ENCODE measurements around the gene AGRP.
"Not testable (repeated sequence)": the region's sequence is repeated elsewhere in the genome, so short reads cannot be mapped to it uniquely, and the experiment has no call there.

Gene AGRP

GRCh38 chr16:67504031-67505021 lies 21.0 kb upstream of the AGRP start:
- no peaks in the 10 kb centered on the region for H3K9me3 ChIP-seq (ENCODE audit: control insufficient read depth in 1 of 2, low read length in 2 of 2)
- no peak overlapping the region for H3K9ac ChIP-seq (ENCODE audit: low read depth in 1 of 2, low read length in 2 of 2)
- H3K4me3 ChIP-seq (ENCODE audit: low read depth in 1 of 2, low read length in 2 of 2): no peak overlapping the region
- H3K4me1 ChIP-seq (ENCODE audit: control insufficient read depth in 1 of 2, insufficient read depth in 2 of 2, low read length in 2 of 2): peaks cover 0 to 5% of the 10 kb centered on the region in 2 donors
- H3K27me3 ChIP-seq (ENCODE audit: control insufficient read depth in 1 of 2, insufficient read depth in 2 of 2, low read length in 2 of 2): no peaks in the 10 kb centered on the region
- H3K27ac ChIP-seq (ENCODE audit: low read depth, low read length): no peak overlapping the region
- no peaks in the 10 kb centered on the region for H3K36me3 ChIP-seq (ENCODE audit: control insufficient read depth in 1 of 2, insufficient read depth in 2 of 2, low read length in 2 of 2)

DNA sequence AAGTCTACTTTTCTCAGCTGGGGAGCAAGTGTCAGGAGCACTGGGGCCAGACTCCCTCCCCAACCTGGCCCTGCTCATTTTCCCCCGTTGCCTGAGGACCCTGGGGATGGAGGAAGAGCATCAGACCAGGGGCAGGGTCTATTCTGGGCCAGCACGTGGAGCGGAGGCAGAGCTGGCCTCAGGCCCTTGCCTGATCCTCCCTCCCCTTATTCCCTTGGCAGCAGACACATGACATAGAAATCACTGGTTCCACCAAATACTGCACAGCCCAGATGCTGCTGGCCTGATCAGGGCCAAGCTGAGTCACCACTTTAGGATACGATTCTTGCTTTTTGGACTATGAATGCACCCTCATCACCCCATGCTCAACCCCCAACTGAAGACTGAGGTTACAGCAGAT lies 15.8 kb upstream of the AGRP start:
- H3K4me1 ChIP-seq (ENCODE audit: control insufficient read depth in 1 of 2, insufficient read depth in 2 of 2, low read length in 2 of 2): no peaks in the 10 kb centered on the region
- H3K36me3 ChIP-seq (ENCODE audit: control insufficient read depth in 1 of 2, insufficient read depth in 2 of 2, low read length in 2 of 2): no peaks in the 10 kb centered on the region
- H3K27me3 ChIP-seq (ENCODE audit: control insufficient read depth in 1 of 2, insufficient read depth in 2 of 2, low read length in 2 of 2): no peaks in the 10 kb centered on the region
- no peak overlapping the region for H3K4me3 ChIP-seq (ENCODE audit: low read depth in 1 of 2, low read length in 2 of 2)
- no peak overlapping the region for H3K9ac ChIP-seq (ENCODE audit: low read depth in 1 of 2, low read length in 2 of 2)
- no peaks in the 10 kb centered on the region for H3K9me3 ChIP-seq (ENCODE audit: control insufficient read depth in 1 of 2, low read length in 2 of 2)
- no peak overlapping the region for H3K27ac ChIP-seq (ENCODE audit: low read depth, low read length)

- H3K9ac ChIP-seq (ENCODE audit: low read depth in 1 of 2, low read length in 2 of 2): no peak overlapping the region
- H3K27me3 ChIP-seq (ENCODE audit: control insufficient read depth in 1 of 2, insufficient read depth in 2 of 2, low read length in 2 of 2): no peaks in the 10 kb centered on the region
- H3K4me3 ChIP-seq (ENCODE audit: low read depth in 1 of 2, low read length in 2 of 2): no peak overlapping the region
- no peaks in the 10 kb centered on the region for H3K9me3 ChIP-seq (ENCODE audit: control insufficient read depth in 1 of 2, low read length in 2 of 2)
- no peaks in the 10 kb centered on the region for H3K36me3 ChIP-seq (ENCODE audit: control insufficient read depth in 1 of 2, insufficient read depth in 2 of 2, low read length in 2 of 2)
- H3K4me1 ChIP-seq (ENCODE audit: control insufficient read depth in 1 of 2, insufficient read depth in 2 of 2, low read length in 2 of 2): peaks cover 14 to 16% of the 10 kb centered on the region in 2 donors
- no peak overlapping the region for H3K27ac ChIP-seq (ENCODE audit: low read depth, low read length)
These were observed 7.2 kb upstream of the AGRP start for GRCh38 chr16:67490335-67491096.

GRCh38 chr16:67489401-67490083 lies 6.2 kb upstream of the AGRP start:
- H3K9ac ChIP-seq (ENCODE audit: low read depth in 1 of 2, low read length in 2 of 2): peak overlapping the region in 1 of 2 donors; percentile 17
- H3K36me3 ChIP-seq (ENCODE audit: control insufficient read depth in 1 of 2, insufficient read depth in 2 of 2, low read length in 2 of 2): peaks cover 0 to 1% of the 10 kb centered on the region in 2 donors
- H3K9me3 ChIP-seq (ENCODE audit: control insufficient read depth in 1 of 2, low read length in 2 of 2): no peaks in the 10 kb centered on the region
- H3K4me3 ChIP-seq (ENCODE audit: low read depth in 1 of 2, low read length in 2 of 2): no peak overlapping the region
- no peak overlapping the region for H3K27ac ChIP-seq (ENCODE audit: low read depth, low read length)
- peaks cover 14 to 16% of the 10 kb centered on the region in 2 donors for H3K4me1 ChIP-seq (ENCODE audit: control insufficient read depth in 1 of 2, insufficient read depth in 2 of 2, low read length in 2 of 2)
- H3K27me3 ChIP-seq (ENCODE audit: control insufficient read depth in 1 of 2, insufficient read depth in 2 of 2, low read length in 2 of 2): no peaks in the 10 kb centered on the region

DNA sequence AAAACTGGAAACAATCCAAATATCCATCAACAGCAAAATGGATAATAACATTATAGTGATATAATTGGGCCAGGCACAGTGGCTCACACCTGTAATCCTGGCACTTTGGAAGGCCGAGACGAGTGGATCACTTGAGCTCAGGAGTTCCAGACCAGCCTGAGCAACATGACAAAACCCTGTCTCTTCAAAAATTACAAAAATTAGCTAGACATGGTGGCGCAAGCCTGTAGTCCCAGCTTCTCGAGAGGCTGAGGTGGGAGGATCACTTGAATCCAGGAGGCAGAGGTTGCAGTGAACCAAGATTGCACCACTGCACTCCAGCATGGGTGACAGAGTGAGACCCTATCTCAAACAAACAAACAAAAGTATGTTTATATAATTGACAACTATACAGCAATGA lies 4.2 kb upstream of the AGRP start:
- H3K27ac ChIP-seq (ENCODE audit: low read depth, low read length); H3K9me3 ChIP-seq (ENCODE audit: control insufficient read depth in 1 of 2, low read length in 2 of 2); H3K27me3 ChIP-seq (ENCODE audit: control insufficient read depth in 1 of 2, insufficient read depth in 2 of 2, low read length in 2 of 2); H3K36me3 ChIP-seq (ENCODE audit: control insufficient read depth in 1 of 2, insufficient read depth in 2 of 2, low read length in 2 of 2); H3K9ac ChIP-seq (ENCODE audit: low read depth in 1 of 2, low read length in 2 of 2); H3K4me3 ChIP-seq (ENCODE audit: low read depth in 1 of 2, low read length in 2 of 2): not testable (repeated sequence)
- H3K4me1 ChIP-seq (ENCODE audit: control insufficient read depth in 1 of 2, insufficient read depth in 2 of 2, low read length in 2 of 2): peaks cover 17 to 18% of the 10 kb centered on the region in 2 donors

DNA sequence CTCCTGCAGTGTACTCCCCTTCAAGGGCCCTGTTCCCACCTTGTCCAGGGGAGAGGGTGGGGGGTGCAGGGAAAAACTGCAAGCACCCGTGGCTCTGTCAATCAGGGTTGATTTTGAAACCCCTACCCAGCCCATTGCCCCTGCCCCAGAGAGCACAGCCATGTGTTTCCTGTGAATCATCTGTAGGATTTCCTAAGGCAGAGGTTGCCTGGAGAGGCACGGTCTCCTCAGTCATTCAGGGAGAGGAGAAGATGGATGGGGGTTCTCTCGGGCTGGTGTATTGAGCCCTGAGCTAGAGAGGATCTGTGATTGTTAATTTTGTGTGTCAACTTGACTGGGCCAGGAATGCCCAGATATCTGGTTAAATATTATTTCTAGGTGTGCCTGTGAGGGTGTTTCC lies 3.5 kb upstream of the AGRP start:
- Histone ChIP-seq H3K36me3 (ENCODE audit: control insufficient read depth in 1 of 2, insufficient read depth in 2 of 2, low read length in 2 of 2) (peaks cover 0 to 7% of the 10 kb centered on the region in 2 donors), H3K9ac (ENCODE audit: low read depth in 1 of 2, low read length in 2 of 2) (no peak overlapping the region), H3K27ac (ENCODE audit: low read depth, low read length) (no peak overlapping the region), H3K4me1 (ENCODE audit: control insufficient read depth in 1 of 2, insufficient read depth in 2 of 2, low read length in 2 of 2) (peaks cover 23 to 25% of the 10 kb centered on the region in 2 donors), H3K27me3 (ENCODE audit: control insufficient read depth in 1 of 2, insufficient read depth in 2 of 2, low read length in 2 of 2) (no peaks in the 10 kb centered on the region), H3K4me3 (ENCODE audit: low read depth in 1 of 2, low read length in 2 of 2) (no peak overlapping the region), H3K9me3 (ENCODE audit: control insufficient read depth in 1 of 2, low read length in 2 of 2) (no peaks in the 10 kb centered on the region)

DNA sequence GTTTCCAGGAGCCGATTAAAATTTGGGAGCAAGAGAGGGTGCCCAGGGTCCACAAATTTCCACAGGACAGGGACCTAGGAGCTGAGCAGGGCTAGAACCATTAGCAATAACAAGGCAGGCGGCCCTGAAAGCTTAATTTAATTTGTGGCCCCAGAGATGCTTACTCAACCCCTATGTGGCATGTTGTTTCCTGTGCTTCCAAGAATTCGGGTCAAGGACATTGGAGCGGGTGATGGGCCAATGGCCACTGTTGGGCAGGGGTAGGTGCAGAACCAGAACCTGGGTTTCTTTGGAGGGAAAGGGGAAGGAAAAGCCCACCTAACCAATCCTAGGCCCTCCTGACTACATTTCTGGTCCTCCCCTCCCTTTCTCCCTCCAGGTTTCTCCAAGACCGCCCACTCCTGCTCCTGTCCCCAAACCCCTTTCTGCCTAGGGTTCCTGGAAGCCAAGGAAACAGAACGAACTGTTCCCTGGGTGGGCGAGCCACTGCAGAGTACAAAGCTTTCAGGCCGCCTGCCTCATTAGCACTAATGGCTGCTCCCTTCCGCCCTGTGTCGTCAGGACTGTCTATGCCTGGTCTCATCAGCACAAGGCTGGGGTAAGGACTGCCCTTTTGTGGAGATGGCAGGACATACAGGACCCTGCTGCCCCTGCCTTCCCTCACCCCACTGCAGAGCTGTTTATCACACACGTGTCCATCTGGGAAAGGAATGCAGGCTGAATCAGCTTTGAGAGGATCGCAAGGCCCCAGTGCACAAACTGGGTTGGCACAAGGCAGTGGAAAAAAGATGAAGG lies 581 bp upstream of the AGRP start:
- Histone ChIP-seq H3K4me1 (ENCODE audit: control insufficient read depth in 1 of 2, insufficient read depth in 2 of 2, low read length in 2 of 2) (peaks cover 24 to 27% of the 10 kb centered on the region in 2 donors), H3K36me3 (ENCODE audit: control insufficient read depth in 1 of 2, insufficient read depth in 2 of 2, low read length in 2 of 2) (peaks cover 0 to 7% of the 10 kb centered on the region in 2 donors), H3K27ac (ENCODE audit: low read depth, low read length) (no peak overlapping the region), H3K9ac (ENCODE audit: low read depth in 1 of 2, low read length in 2 of 2) (no peak overlapping the region), H3K9me3 (ENCODE audit: control insufficient read depth in 1 of 2, low read length in 2 of 2) (no peaks in the 10 kb centered on the region), H3K27me3 (ENCODE audit: control insufficient read depth in 1 of 2, insufficient read depth in 2 of 2, low read length in 2 of 2) (no peaks in the 10 kb centered on the region), H3K4me3 (ENCODE audit: low read depth in 1 of 2, low read length in 2 of 2) (no peak overlapping the region)

GRCh38 chr16:67482233-67482924 lies 968 bp downstream of the AGRP start:
- Histone ChIP-seq H3K27ac (ENCODE audit: low read depth, low read length) (no peak overlapping the region), H3K36me3 (ENCODE audit: control insufficient read depth in 1 of 2, insufficient read depth in 2 of 2, low read length in 2 of 2) (peaks cover 0 to 7% of the 10 kb centered on the region in 2 donors), H3K27me3 (ENCODE audit: control insufficient read depth in 1 of 2, insufficient read depth in 2 of 2, low read length in 2 of 2) (no peaks in the 10 kb centered on the region), H3K4me3 (ENCODE audit: low read depth in 1 of 2, low read length in 2 of 2) (peak overlapping the region; percentile 70 to 89), H3K4me1 (ENCODE audit: control insufficient read depth in 1 of 2, insufficient read depth in 2 of 2, low read length in 2 of 2) (peaks cover 25 to 33% of the 10 kb centered on the region in 2 donors), H3K9ac (ENCODE audit: low read depth in 1 of 2, low read length in 2 of 2) (peak overlapping the region; percentile 85), H3K9me3 (ENCODE audit: control insufficient read depth in 1 of 2, low read length in 2 of 2) (no peaks in the 10 kb centered on the region)

All from duodenal mucosa (tissue), 2 donors.